ENCODE measurements around the gene ANKZF1. TPM values are rescaled to one million over a fixed set of nuclear protein-coding genes. Genes with fewer than 3 reads are reported as not detected.

Gene ANKZF1
- total and polyA plus RNA-seq, 2 experiments from 2014 or later, result 27.8 to 31.5 TPM

GRCh38 chr2:219243291-219243761, 13.7 kb downstream of the ANKZF1 start:
- TF ChIP-seq EZH2phosphoT487 (IDR thresholded peaks at IDR 0.05; ENCODE audit: insufficient read depth, low read depth) (no peak), EZH2 (IDR thresholded peaks at IDR 0.05; ENCODE audit: insufficient read depth, poor library complexity, severe bottlenecking) (no peak)
- Histone ChIP-seq H3K9ac (no peak overlapping the region), H3K4me1 (ENCODE audit: insufficient read depth) (peaks cover 17% of the 10 kb centered on the region), H3K4me3 (no peak overlapping the region), H3K36me3 (ENCODE audit: low read depth) (no peaks in the 10 kb centered on the region), H3K79me2 (ENCODE audit: insufficient read depth) (peaks cover 34% of the 10 kb centered on the region), H3F3A (ENCODE audit: insufficient read depth) (peaks cover 13% of the 10 kb centered on the region), H3K27me3 (replicated peaks; ENCODE audit: insufficient read depth) (no peaks in the 10 kb centered on the region), H4K20me1 (ENCODE audit: insufficient read depth) (no peaks in the 10 kb centered on the region), H3K9me3 (ENCODE audit: low read depth) (no peaks in the 10 kb centered on the region), H3K4me2 (ENCODE audit: unreplicated experiment) (no peak overlapping the region), H2AFZ (no peak overlapping the region), H3K27ac (no peak overlapping the region), H3K9me2 (ENCODE audit: insufficient read depth) (no peaks in the 10 kb centered on the region)
- WGBS, 2 experiments (ENCODE audit: low coverage in 1 of 2, low lambda C conversion rate in 2 of 2, missing lambda C conversion rate in 2 of 2), result 56 to 63% methylated on average over 28 of the region's 28 CpGs
- in situ Hi-C loops (cut with MboI), result no loop called here
- DNase-seq, result no peak

GRCh38 chr2:219244789-219245147, 15.2 kb downstream of the ANKZF1 start:
- no peak for DNase-seq
- no peaks in the 10 kb centered on the region for H3K9me2 ChIP-seq (ENCODE audit: insufficient read depth)
- peaks cover 34% of the 10 kb centered on the region for H3K79me2 ChIP-seq (ENCODE audit: insufficient read depth)
- no peaks in the 10 kb centered on the region for H3K9me3 ChIP-seq (ENCODE audit: low read depth)
- TF ChIP-seq EZH2 (IDR thresholded peaks at IDR 0.05; ENCODE audit: insufficient read depth, poor library complexity, severe bottlenecking), result no peak
- TF ChIP-seq EZH2phosphoT487 (IDR thresholded peaks at IDR 0.05; ENCODE audit: insufficient read depth, low read depth), result no peak
- WGBS, 2 experiments (ENCODE audit: low coverage in 1 of 2, low lambda C conversion rate in 2 of 2, missing lambda C conversion rate in 2 of 2), result 35 to 37% methylated on average over 6 of the region's 6 CpGs
- H3K36me3 ChIP-seq (ENCODE audit: low read depth), result no peaks in the 10 kb centered on the region
- H3K27me3 ChIP-seq (replicated peaks; ENCODE audit: insufficient read depth), result no peaks in the 10 kb centered on the region
- H3K27ac ChIP-seq, result peak overlapping the region; percentile 86
- H2AFZ ChIP-seq, result peak overlapping the region; percentile 89
- peak overlapping the region; percentile 98 for H3K9ac ChIP-seq
- peaks cover 26% of the 10 kb centered on the region for H3F3A ChIP-seq (ENCODE audit: insufficient read depth)
- H3K4me3 ChIP-seq, result peak overlapping the region; percentile 91
- no peaks in the 10 kb centered on the region for H4K20me1 ChIP-seq (ENCODE audit: insufficient read depth)
- H3K4me1 ChIP-seq (ENCODE audit: insufficient read depth), result peaks cover 28% of the 10 kb centered on the region
- H3K4me2 ChIP-seq (ENCODE audit: unreplicated experiment), result peak overlapping the region; percentile 94
- in situ Hi-C loops (cut with MboI), result no loop called here

GRCh38 chr2:219245148-219245898, 15.7 kb downstream of the ANKZF1 start, which contains the start of the genes GLB1L and STK16:
GLB1L (minus strand) TSS chr2:219245444; CDS start chr2:219243573, 1,871 bp downstream.
STK16 (plus strand) TSS chr2:219245479; CDS start chr2:219246000, 521 bp downstream.
- Histone ChIP-seq H3K4me2 (ENCODE audit: unreplicated experiment) (peak within 1 kb of the TSS; percentile 94), H3K79me2 (ENCODE audit: insufficient read depth) (peaks cover 34% of the 10 kb centered on the region), H3K36me3 (ENCODE audit: low read depth) (no peaks in the 10 kb centered on the region), H3K27ac (peak within 1 kb of the TSS; percentile 86), H3K4me3 (peak within 1 kb of the TSS; percentile 91), H2AFZ (peak within 1 kb of the TSS; percentile 89), H3K27me3 (replicated peaks; ENCODE audit: insufficient read depth) (no peaks in the 10 kb centered on the region), H3K9me2 (ENCODE audit: insufficient read depth) (no peaks in the 10 kb centered on the region), H3K9me3 (ENCODE audit: low read depth) (no peaks in the 10 kb centered on the region), H3K4me1 (ENCODE audit: insufficient read depth) (peaks cover 33% of the 10 kb centered on the region), H4K20me1 (ENCODE audit: insufficient read depth) (no peaks in the 10 kb centered on the region), H3F3A (ENCODE audit: insufficient read depth) (peaks cover 32% of the 10 kb centered on the region), H3K9ac (peak within 1 kb of the TSS; percentile 98)
- TF ChIP-seq EZH2phosphoT487 (IDR thresholded peaks at IDR 0.05; ENCODE audit: insufficient read depth, low read depth), result no peak
- no peak for TF ChIP-seq EZH2 (IDR thresholded peaks at IDR 0.05; ENCODE audit: insufficient read depth, poor library complexity, severe bottlenecking)
- in situ Hi-C loops (cut with MboI), result no loop called here
- peak; percentile 95 for DNase-seq
- 1 to 2% methylated on average over 39 to 46 of the region's 46 CpGs for WGBS, 2 experiments (ENCODE audit: low coverage in 1 of 2, low lambda C conversion rate in 2 of 2, missing lambda C conversion rate in 2 of 2)

GRCh38 chr2:219245899-219246230, 16.3 kb downstream of the ANKZF1 start:
- Histone ChIP-seq H3K79me2 (ENCODE audit: insufficient read depth) (peaks cover 34% of the 10 kb centered on the region), H3K27me3 (replicated peaks; ENCODE audit: insufficient read depth) (no peaks in the 10 kb centered on the region), H3K9me3 (ENCODE audit: low read depth) (no peaks in the 10 kb centered on the region), H2AFZ (peak overlapping the region; percentile 89), H3K27ac (peak overlapping the region; percentile 86), H3F3A (ENCODE audit: insufficient read depth) (peaks cover 37% of the 10 kb centered on the region), H3K9ac (peak overlapping the region; percentile 98), H3K4me3 (peak overlapping the region; percentile 91), H3K4me1 (ENCODE audit: insufficient read depth) (peaks cover 35% of the 10 kb centered on the region), H4K20me1 (ENCODE audit: insufficient read depth) (no peaks in the 10 kb centered on the region), H3K36me3 (ENCODE audit: low read depth) (no peaks in the 10 kb centered on the region), H3K4me2 (ENCODE audit: unreplicated experiment) (peak overlapping the region; percentile 94), H3K9me2 (ENCODE audit: insufficient read depth) (no peaks in the 10 kb centered on the region)
- WGBS, 2 experiments (ENCODE audit: low coverage in 1 of 2, low lambda C conversion rate in 2 of 2, missing lambda C conversion rate in 2 of 2), result 11 to 15% methylated on average over 10 of the region's 10 CpGs
- peak; percentile 49 for DNase-seq
- in situ Hi-C loops (cut with MboI), result no loop called here
- no peak for TF ChIP-seq EZH2phosphoT487 (IDR thresholded peaks at IDR 0.05; ENCODE audit: insufficient read depth, low read depth)
- no peak for TF ChIP-seq EZH2 (IDR thresholded peaks at IDR 0.05; ENCODE audit: insufficient read depth, poor library complexity, severe bottlenecking)
